Fibroblast of upper back skin (primary cell): ENCODE measurements around the gene TMED5.
A peak's percentile ranks its signal among the peaks of the same experiment; 100 is the strongest.
"Not testable (repeated sequence)": the region's sequence is repeated elsewhere in the genome, so short reads cannot be mapped to it uniquely, and the experiment has no call there.

Experiments
- DNase-seq: peaks from one replicate; pipeline ENCODE4 v3.0.0-alpha.2; 2013

Gene TMED5

DNA sequence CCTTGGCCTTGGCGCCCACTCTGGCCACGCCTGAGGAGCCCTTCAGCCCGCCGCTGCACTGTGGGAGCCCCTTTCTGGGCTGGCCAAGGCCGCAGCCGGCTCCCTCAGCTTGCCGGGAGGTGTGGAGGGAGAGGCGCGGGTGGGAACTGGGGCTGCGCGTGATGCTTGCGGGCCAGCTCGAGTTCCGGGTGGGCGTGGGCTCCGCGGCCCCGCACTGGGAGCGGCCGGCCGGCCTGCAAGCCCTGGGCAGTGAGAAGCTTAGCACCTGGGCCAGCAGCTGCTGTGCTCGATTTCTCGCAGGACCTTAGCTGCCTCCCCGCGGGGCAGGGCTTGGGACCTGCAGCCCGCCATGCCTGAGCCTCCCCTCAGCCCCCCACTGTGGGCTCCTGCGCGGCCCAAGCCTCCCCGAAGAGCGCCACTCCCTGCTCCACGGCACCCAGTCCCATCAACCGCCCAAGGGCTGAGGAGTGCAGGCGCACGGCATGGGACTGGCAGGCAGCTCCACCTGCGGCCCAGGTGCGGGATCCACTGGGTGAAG lies 10.0 kb downstream of the TMED5 start:
- not testable (repeated sequence) for DNase-seq

- DNase-seq: peak; percentile 7
Observed at GRCh38 chr1:93167006-93167405, 13.2 kb downstream of the TMED5 start.

GRCh38 chr1:93165895-93166294 lies 14.3 kb downstream of the TMED5 start:
- not testable (repeated sequence) for DNase-seq

DNA sequence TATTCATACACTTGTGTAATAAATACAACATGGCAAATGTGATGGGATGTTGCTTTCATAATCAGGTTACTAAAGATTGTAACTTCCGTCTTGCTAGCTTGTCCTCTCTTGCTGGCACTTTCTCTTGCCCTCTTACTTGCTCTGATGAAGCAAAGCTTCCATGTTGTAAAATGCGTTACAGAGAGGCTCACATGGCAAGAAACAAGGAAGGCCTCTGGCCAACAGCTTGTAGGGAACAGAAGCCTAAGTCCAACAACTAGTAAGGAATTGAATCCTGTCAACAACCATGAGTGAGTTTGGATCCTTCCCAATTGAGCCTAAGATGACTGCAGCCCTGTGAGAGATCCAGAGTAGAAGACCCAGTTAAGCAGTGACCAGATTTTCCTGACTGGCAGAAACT lies 15.4 kb downstream of the TMED5 start:
- DNase-seq: no peak

GRCh38 chr1:93163314-93163713 lies 16.9 kb downstream of the TMED5 start:
- not testable (repeated sequence) for DNase-seq

DNA sequence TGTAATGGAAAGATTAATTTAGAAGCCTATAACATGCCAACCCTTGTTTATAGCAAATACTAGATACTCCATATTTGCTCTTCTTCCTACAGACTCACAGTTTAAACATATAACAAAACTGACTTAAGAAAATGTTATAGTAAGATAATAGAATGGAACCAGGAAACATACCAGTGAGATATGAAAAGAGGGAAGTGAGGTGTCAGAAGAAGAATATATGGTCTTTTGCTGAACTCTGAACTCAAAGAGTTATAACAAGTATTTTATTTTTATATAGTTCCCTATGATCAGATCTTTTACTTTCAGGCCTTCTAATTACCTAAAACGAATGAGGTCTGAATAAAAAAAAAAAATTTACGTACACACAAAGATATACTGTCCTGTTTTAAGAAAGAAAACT lies 20.9 kb downstream of the TMED5 start:
- no peak for DNase-seq

DNA sequence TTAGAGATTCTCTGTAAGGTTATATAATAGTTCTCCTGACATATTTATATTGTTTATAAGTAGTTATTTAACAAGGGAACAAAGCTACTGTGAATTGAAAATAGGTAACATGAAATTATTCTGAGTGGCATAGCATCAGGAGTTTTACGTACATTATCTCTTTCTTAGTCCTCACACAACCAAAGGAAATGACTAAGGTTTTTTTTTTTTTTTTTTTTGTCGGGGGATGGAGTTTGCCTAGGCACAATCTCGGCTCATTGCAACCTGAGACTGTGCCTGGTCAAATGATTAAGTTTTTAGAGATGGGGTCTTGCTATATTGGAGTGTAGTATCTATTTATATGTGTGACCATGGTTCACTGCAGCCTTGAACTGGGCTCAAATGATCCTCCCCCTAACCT lies 24.9 kb downstream of the TMED5 start:
- no peak for DNase-seq

DNA sequence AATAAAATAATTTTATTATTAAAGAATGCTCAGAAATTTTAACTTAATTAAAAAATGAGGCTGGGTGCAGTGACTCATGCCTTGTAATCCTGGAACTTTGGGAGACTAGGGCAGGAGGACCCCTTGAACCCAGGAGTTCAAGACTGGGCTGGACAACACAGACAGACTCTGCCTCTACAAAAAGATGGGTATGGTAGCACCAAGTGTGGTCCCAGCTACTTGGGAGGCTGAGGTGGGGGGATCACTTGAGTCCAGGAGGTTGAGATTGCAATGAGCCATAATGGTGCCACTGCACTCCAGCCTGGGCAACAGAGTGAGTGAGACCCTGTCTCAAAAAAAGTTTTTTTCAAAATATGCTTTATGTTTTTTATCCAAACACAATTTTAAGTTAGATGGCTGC lies 25.3 kb downstream of the TMED5 start:
- no peak for DNase-seq

GRCh38 chr1:93152835-93153234 lies 27.4 kb downstream of the TMED5 start:
- no peak for DNase-seq

DNA sequence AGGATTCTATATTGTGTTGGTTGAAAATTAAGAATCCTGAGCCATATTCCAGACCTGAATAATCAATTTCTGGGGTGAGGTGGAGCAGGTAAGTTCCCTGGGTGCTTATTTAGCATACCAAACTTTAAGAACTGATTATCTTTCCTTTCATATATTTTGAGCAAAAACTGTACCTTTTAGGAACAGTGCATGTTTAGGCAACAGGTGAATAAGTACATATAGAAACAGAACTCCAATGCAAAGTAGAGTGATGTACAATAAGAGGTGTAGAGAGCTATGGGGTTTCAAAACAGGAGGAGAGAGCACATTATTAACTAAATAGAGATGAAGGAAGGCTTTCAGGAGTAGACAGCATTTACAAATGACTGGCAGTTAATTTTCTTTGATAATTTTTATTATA lies 28.7 kb downstream of the TMED5 start:
- DNase-seq: no peak

DNA sequence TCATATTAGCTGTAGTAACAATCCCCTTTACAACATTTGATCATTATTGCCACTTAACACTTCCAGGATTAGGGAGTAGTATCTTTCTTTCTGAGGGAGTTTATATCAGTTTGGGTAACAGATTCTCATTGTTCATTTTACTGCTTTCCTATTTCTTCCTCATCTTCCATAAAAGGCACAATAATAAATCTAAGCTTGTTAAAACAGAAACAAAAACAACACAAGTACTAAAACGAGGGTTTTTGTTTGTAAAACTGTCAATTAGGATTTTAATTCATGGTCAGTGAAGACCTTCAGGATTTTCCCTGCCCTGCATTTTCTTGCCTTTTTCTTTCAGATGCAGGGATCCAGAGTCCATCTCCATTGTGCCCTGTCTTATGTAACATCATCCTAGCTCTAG lies 29.5 kb downstream of the TMED5 start:
- no peak for DNase-seq

- peak; percentile 47 for DNase-seq
Observed at GRCh38 chr1:93148001-93148400, 32.2 kb downstream of the TMED5 start.

GRCh38 chr1:93143769-93144168 lies 36.4 kb downstream of the TMED5 start:
- DNase-seq: no peak

DNA sequence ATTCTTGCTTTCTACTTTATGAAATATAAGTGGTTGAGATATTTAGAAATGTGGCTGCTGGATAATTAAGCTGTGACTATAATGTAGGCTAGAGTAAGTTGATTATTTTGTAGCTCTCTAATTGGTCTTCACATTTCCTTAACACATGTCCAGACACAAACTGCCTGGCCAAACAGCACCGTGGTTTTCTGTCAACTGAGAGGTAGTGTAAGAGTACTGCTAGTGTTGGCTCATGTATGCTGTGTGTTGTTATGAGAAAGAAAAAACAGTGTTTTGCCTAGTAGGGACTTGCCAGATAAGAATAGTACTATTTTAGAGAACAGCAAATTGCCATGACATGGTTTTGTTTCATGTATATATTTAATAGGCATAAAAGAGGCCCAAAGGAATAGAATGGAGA lies 37.1 kb downstream of the TMED5 start:
- no peak for DNase-seq

DNA sequence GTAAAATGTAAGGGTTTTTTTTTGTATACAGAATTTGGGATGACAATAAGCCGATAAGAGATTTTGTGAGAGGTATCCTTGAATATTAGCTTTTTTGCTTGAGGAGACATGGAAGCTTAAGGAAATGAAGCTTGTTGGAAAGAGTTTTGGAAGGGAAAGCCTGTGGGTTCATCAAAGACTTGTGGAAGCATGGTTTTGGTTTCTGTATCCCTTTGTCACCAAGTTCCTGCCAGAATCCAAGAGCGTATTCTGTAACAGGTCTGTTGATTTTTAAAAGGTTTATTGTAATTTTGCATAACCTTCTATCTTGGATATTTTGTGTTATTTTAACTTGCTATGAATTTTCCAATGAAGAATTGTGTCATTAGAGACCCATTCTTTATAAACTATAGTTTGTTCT lies 38.1 kb downstream of the TMED5 start:
- DNase-seq: no peak

GRCh38 chr1:93140106-93140505 lies 40.1 kb downstream of the TMED5 start:
- no peak for DNase-seq

DNA sequence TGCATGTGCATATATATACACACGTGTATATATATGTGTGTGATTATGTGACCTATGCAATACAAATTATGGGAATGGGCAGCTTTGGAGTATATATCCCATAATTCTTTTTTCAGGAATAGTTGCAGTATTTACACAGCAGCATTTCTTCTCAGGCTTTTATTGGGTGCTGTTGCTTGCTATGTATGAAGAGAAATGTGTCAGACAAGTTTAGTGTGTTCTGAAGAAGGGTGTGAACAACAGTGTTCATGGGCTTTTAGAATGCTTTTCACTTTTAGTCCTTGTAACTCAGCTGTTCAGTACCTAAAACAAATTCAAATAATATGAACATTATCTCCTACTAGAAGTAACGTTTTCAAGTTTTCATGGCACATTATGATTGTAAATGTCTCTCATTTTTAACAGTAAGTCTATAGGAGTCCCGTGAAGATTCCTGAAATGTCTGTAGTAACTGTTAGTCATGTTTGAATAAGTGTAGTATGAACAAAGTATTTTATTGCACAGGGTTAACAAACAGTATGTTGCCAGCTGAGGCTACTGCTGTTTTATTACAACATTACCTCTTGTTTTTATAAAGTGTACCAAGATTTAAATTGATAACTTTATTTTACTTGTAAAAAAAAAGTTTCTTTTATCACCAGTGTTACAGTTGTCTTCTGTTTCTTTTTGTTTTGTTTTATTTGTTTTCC lies 42.5 kb downstream of the TMED5 start:
- no peak for DNase-seq

- DNase-seq: no peak
Observed at GRCh38 chr1:93136445-93136844, 43.8 kb downstream of the TMED5 start.

DNA sequence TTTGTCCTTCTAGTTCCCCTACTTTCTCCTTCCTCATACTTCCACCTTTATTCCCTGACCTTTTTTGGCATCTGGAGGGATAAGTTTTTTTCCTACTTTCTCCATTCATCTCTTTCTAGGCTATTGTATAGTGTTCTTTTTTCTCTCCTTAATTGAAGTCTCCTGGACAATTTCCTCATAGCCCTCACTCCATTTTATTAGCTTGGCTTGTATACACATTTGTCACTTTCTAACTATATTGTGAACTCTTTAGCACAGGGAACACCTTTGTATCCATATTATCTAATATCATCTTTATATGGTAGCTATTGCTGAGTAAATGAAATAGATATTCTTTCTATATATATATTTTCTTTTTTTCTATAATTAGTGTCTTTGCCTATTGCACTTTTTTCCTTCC lies 47.6 kb downstream of the TMED5 start:
- DNase-seq: no peak

DNA sequence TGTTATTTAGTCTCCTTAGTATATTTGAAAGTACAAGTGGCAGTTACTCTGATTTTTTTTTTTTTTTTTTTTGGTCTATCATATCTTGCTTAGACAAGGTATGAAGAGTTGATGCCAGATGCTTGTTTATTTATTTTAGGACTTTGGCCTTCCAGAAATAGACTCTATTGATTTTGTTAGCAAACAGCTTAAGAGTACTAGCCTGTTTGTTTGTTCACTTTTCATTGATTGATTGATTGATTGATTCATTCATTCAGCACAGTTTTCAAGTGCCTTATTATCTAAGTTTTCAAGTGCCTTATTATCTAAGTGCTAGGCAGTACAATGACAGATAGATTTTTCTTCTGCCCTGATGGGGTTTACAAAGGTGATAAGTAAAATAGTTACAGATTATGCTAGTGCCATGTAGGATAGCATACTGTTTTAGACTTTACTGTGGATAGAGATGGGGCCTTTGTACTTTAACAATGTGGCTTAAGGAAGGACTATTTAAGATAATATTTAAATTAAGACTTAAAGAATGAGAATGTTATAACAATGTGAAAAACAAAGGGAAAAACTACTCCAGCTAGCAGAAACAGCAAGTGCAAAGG lies 50.6 kb downstream of the TMED5 start:
- no peak for DNase-seq

DNA sequence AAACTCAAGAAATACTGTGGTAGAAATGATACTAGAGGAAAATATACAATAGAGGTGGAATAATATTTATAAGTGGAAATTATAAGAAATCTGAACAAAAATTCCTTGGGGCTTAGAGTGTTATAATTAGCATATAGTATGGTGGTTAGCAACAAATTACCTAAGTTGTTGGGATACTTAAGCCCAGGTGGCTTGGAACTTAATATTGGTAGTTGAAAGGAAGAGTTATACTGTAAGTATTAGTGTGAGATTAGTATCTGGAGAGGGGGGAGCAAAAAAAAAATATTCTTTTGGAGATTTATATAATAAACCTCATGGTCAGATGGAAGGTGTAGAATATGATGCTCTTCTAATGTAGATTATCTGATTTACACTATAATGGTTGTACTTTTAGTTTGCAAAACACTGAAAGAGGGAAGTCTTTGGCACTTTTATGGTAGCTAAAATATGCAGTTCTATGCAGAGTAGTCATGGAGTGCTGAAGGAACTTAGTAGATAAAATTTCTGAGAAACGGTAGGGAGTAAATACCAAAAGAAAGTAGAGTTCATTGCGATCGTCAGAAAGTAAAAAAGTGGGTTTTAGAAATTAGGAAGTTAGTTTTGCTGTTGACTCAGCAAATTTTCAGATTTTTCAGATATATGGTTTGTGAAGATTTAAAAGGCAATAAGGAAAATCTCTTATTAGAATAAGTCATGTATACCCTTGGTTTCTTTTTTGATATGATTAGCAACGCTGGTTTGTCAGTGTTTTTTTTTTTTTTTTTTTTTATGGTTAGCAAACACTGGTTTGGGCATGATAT lies 55.5 kb downstream of the TMED5 start:
- no peak for DNase-seq

DNA sequence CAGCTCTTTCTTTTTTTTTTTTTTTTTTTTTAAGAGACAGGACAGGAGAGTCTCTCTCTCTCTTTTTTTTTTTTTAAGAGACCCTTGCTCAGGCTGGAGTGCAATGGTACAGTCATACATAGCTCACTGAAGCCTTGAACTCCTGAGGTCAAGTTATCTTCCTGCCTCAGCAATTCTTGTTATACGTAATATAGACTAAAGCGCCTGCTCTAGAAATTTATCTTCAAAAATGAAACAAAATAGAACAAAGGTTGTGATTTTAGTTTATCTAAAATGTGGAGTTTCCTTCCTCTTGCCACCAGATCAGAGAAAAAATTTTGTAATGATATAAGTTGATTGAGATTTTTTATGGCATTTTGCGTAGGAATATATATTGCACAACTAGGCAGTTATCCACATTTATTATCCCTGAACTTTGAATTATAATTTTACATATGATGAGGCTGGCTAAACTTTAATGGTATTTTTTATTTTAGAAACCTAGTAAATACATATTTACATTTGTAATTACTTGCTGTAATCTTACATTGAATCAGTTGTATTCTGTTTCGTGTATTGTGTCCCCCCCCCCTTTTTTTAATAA lies 56.9 kb downstream of the TMED5 start:
- no peak for DNase-seq

DNA sequence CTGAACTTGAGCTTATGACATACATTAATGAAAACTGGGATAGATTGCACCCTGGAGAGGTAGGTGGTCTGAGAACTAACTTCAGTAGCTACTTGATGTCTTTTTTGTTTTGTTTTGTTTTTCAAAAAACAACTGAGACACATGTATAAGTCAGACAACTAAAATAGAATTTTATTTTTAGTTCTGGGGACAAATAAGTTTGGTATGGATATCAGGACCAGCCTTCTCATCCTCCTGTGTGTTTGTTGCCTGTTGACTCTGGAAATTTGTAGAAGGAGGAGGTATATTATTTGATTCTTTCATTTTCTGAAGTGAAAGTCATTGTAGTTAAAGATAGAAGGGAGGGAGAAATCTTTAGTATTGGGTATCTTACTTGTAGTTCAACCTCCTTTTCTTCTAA lies 59.6 kb downstream of the TMED5 start:
- no peak for DNase-seq

GRCh38 chr1:93114391-93114790 lies 65.8 kb downstream of the TMED5 start:
- DNase-seq: peak; percentile 32
